Endodermal cell (in vitro differentiated cells): ENCODE results near the gene MBD4. TPM values are rescaled to one million over a fixed set of nuclear protein-coding genes. Genes with fewer than 3 reads are reported as not detected.
"Not testable (repeated sequence)": the region's sequence is repeated elsewhere in the genome, so short reads cannot be mapped to it uniquely, and the experiment has no call there.

Experiments used
- DNase-seq: peaks from one replicate; pipeline ENCODE4 v3.0.0-alpha.2; 2017
- H3K27ac ChIP-seq: 2 replicates; pipeline ENCODE4 v1.5.1; 2013; ENCODE audit warnings: mild to moderate bottlenecking, low read depth, low read length, moderate library complexity
- H3K27me3 ChIP-seq: 2 replicates; pipeline ENCODE4 v1.6.1; 2013; ENCODE audit warnings: mild to moderate bottlenecking, low read length, moderate library complexity; ENCODE audit not compliant: insufficient read depth, control insufficient read depth, poor library complexity, severe bottlenecking
- H3K36me3 ChIP-seq: 2 replicates; pipeline ENCODE4 v1.7.0; 2013; ENCODE audit warnings: mild to moderate bottlenecking, low read length, moderate library complexity; ENCODE audit not compliant: control insufficient read depth, insufficient read depth
- H3K4me1 ChIP-seq: one replicate; pipeline ENCODE4 v1.7.0; 2013; ENCODE audit warnings: low read length; ENCODE audit not compliant: control insufficient read depth, insufficient read depth
- H3K4me3 ChIP-seq: 2 replicates; pipeline ENCODE4 v1.5.1; 2013; ENCODE audit warnings: mild to moderate bottlenecking, low read length, moderate library complexity
- H3K9ac ChIP-seq: 2 replicates; pipeline ENCODE4 v1.6.1; 2013; ENCODE audit warnings: mild to moderate bottlenecking, low read length, moderate library complexity; ENCODE audit not compliant: poor library complexity, severe bottlenecking; ENCODE audit errors: extremely low read depth
- H3K9me3 ChIP-seq: 2 replicates; pipeline ENCODE4 v1.6.1; 2013; ENCODE audit warnings: mild to moderate bottlenecking, low read length, moderate library complexity; ENCODE audit not compliant: control insufficient read depth
- H3K27ac Mint-ChIP-seq: 2 replicates; pipeline ENCODE4 v1.8.0; 2020; ENCODE audit warnings: mixed read lengths
- H3K27me3 Mint-ChIP-seq: 2 replicates; pipeline ENCODE4 v1.8.0; 2021; ENCODE audit warnings: mild to moderate bottlenecking, mixed read lengths; ENCODE audit not compliant: insufficient read depth
- H3K36me3 Mint-ChIP-seq: 2 replicates; pipeline ENCODE4 v1.8.0; 2020; ENCODE audit warnings: low read depth, mixed read lengths
- H3K4me1 Mint-ChIP-seq: 2 replicates; pipeline ENCODE4 v1.8.0; 2020; ENCODE audit warnings: mixed read lengths
- H3K4me3 Mint-ChIP-seq: 2 replicates; pipeline ENCODE4 v1.8.0; 2020; ENCODE audit warnings: mild to moderate bottlenecking, moderate library complexity, mixed read lengths
- H3K9me3 Mint-ChIP-seq: 2 replicates; pipeline ENCODE4 v1.8.0; 2020; ENCODE audit warnings: mild to moderate bottlenecking, mixed read lengths
- WGBS, 2 experiments: methylation state at CpG; one replicate each; pipeline versions ENCODE4 v1.1.5 to v1.1.7; 2013; ENCODE audit warnings: missing lambda C conversion rate in 2 of 2, mixed read lengths in 1 of 2; ENCODE audit not compliant: insufficient coverage in 1 of 2, insufficient read length in 1 of 2; 5-methylcytosine and 5-hydroxymethylcytosine counted together
- total RNA-seq, 2 donors: library from RNA; stranded (reverse); fragmentation: NEBNext Ultra II Directional in 1 of 2; extraction: Animal tissue kit (Norgen Biotek cat#: 25700) in 1 of 2; gene quantifications; 2 replicates in 1 of 2; 3 replicates in 1 of 2; pipeline ENCODE4 v1.2.1, GENCODE V29; 2021
- TF ChIP-seq, protein P1 (sequence below): fragments of 200-600 bp; sonication (generic); conservative IDR thresholded peaks from 2 replicates; pipeline ENCODE4 v1.5.0; 2021; ENCODE audit warnings: antibody characterized with exemption, mild to moderate bottlenecking

MBD4 gene
- total RNA-seq, 2 donors from 2014 or later, result 39.5 to 45.5 TPM

DNA sequence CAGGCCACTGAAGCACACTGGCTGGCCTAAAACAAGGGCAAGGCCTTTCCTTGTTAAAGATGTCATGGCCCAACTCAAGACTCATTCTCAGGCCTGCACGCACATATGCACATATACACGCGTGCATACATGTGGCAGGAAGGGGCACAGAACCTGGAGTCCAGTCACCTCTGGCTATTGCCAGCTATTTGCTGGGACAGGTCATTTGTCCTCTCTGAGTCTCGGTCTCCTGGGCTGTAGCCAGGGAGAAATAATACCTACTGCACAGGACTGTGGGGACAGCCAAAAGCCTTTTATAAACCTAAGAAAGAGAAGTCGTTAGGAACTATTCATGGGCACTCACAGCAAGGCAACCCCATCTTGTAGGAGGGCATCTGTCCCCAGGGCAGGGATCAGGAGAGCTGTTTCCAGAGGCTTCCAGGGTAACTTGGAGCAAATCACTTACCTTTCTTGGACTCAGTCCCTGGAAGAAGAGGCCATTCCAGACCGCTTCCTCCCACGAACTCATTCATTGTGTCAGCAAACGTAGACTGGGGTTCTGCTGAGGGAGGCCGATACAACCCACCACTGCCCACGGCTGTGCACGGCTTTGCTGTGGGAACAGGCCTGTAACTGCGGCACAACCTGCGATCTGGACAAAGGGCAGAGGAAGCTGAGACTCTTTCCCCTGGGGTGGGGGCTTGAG, 47.6 kb upstream of the MBD4 start:
- Histone ChIP-seq H3K4me1 (peaks cover 3% of the 10 kb centered on the region), H3K9ac (no peak overlapping the region), H3K36me3 (peaks cover 16% of the 10 kb centered on the region), H3K4me3 (no peak overlapping the region), H3K27me3 (no peaks in the 10 kb centered on the region), H3K9me3 (no peaks in the 10 kb centered on the region), H3K27ac (no peak overlapping the region)
- Mint-ChIP-seq H3K4me1 (peaks cover 14% of the 10 kb centered on the region), H3K36me3 (peaks cover 15% of the 10 kb centered on the region), H3K9me3 (no peaks in the 10 kb centered on the region), H3K27me3 (no peaks in the 10 kb centered on the region), H3K4me3 (no peak overlapping the region), H3K27ac (peak overlapping the region; percentile 70)
- TF ChIP-seq, protein P1, sequence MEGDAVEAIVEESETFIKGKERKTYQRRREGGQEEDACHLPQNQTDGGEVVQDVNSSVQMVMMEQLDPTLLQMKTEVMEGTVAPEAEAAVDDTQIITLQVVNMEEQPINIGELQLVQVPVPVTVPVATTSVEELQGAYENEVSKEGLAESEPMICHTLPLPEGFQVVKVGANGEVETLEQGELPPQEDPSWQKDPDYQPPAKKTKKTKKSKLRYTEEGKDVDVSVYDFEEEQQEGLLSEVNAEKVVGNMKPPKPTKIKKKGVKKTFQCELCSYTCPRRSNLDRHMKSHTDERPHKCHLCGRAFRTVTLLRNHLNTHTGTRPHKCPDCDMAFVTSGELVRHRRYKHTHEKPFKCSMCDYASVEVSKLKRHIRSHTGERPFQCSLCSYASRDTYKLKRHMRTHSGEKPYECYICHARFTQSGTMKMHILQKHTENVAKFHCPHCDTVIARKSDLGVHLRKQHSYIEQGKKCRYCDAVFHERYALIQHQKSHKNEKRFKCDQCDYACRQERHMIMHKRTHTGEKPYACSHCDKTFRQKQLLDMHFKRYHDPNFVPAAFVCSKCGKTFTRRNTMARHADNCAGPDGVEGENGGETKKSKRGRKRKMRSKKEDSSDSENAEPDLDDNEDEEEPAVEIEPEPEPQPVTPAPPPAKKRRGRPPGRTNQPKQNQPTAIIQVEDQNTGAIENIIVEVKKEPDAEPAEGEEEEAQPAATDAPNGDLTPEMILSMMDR, result no peak
- DNase-seq, result no peak
- 92% methylated on average over 13 of the region's 13 CpGs for WGBS, 2 experiments

DNA sequence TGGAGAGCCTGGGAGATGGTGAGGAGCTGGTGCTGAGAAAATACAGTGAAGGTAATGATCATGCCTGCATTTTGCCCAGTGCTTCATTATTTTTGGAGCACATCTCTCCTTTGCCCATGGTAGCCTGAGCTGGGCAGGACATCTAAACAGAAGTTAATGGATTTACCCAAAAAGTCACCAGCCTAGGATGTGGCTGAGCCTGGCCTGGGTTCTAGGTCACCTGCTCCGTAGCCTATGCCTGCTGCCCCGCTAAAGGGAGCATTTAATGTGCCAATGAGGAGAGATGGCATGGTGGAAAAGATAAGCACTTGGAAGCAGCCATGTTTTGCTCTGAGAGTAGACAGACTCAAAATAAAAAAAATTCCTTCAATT, 46.9 kb upstream of the MBD4 start:
- WGBS, 2 experiments, result 92 to 96% methylated on average over 2 of the region's 2 CpGs

DNA sequence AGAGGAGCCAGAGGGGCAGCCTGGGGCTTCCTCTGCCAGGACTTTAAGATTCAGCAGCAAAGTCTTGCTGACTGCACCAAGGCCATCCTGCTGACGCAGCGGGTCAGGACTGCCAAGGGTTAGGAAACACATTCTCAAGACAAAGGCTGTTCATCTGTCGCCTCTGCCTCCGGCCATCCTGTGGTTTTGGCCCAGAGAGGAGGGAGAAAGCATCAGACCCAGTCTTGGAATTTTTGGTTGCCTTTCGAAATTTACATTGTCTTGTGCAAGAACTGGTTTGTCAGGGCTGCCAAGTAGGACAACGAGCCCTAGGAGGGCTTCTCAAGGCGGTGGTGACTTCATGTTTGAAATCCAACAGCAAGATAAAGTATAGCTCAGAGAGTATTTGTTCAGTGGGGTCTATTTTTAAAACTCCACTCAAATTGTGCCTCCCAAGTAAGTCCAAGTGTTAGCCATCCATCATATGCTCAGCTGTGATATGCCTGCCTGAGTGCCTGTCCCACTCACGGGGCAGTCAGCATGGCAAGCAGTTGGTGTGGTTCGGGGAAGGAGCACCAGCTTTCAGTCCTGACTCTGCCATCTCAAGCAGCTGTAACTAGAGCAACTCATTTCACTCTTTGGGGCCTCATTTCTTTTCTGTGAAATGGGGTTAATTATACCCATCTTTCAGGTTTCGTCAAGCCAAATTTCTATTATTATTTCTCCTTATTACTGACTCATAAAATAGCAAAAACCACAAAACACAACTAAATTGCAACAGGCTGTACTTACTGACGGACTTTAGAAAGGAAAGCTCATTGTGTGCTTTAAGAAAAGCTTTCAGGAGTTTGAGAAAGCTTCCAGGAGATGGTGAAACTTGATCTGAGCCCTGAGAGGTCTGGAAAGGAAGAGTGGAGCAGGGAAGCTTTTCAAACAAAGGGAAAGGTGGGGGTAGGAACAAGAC, 46.2 kb upstream of the MBD4 start:
- H3K36me3 Mint-ChIP-seq, result peaks cover 20% of the 10 kb centered on the region
- Histone ChIP-seq H3K36me3 (peaks cover 8% of the 10 kb centered on the region), H3K27me3 (no peaks in the 10 kb centered on the region), H3K9me3 (no peaks in the 10 kb centered on the region), H3K27ac (peak overlapping the region; percentile 58), H3K9ac (no peak overlapping the region), H3K4me1 (peaks cover 3% of the 10 kb centered on the region), H3K4me3 (no peak overlapping the region)
- 84 to 88% methylated on average over 10 to 11 of the region's 11 CpGs for WGBS, 2 experiments
- H3K27me3 Mint-ChIP-seq, result no peaks in the 10 kb centered on the region
- H3K4me1 Mint-ChIP-seq, result peaks cover 20% of the 10 kb centered on the region
- H3K9me3 Mint-ChIP-seq, result no peaks in the 10 kb centered on the region
- H3K27ac Mint-ChIP-seq, result peak overlapping the region; percentile 32
- TF ChIP-seq, protein P1, result no peak
- no peak overlapping the region for H3K4me3 Mint-ChIP-seq
- no peak for DNase-seq

More for the DNA sequence above, 46.9 kb upstream of the MBD4 start:
- H3K27ac ChIP-seq, result no peak overlapping the region
- H3K9me3 ChIP-seq, result no peaks in the 10 kb centered on the region
- H3K9ac ChIP-seq, result no peak overlapping the region
- Mint-ChIP-seq H3K27ac (peak overlapping the region; percentile 32), H3K4me1 (peaks cover 20% of the 10 kb centered on the region), H3K36me3 (peaks cover 18% of the 10 kb centered on the region), H3K4me3 (no peak overlapping the region), H3K9me3 (no peaks in the 10 kb centered on the region), H3K27me3 (no peaks in the 10 kb centered on the region)
- peaks cover 3% of the 10 kb centered on the region for H3K4me1 ChIP-seq
- TF ChIP-seq, protein P1, result no peak
- H3K27me3 ChIP-seq, result no peaks in the 10 kb centered on the region
- peaks cover 11% of the 10 kb centered on the region for H3K36me3 ChIP-seq
- DNase-seq, result no peak
- H3K4me3 ChIP-seq, result no peak overlapping the region

- H3K27me3 ChIP-seq, H3K9me3 ChIP-seq, H3K4me3 Mint-ChIP-seq, H3K9me3 Mint-ChIP-seq, H3K27ac Mint-ChIP-seq, H3K9ac ChIP-seq, H3K27me3 Mint-ChIP-seq, DNase-seq, H3K4me3 ChIP-seq, H3K4me1 ChIP-seq, H3K27ac ChIP-seq: not testable (repeated sequence)
- peaks cover 15% of the 10 kb centered on the region for H3K4me1 Mint-ChIP-seq
- H3K36me3 ChIP-seq, result peaks cover 15% of the 10 kb centered on the region
- 93 to 100% methylated on average over 5 to 6 of the region's 6 CpGs for WGBS, 2 experiments
- H3K36me3 Mint-ChIP-seq, result peaks cover 26% of the 10 kb centered on the region
Observed at GRCh38 chr3:129485146-129485545, 45.4 kb upstream of the MBD4 start.
